ENCODE results near the gene GRSF1.

GRSF1 gene

GRCh38 chr4:70818173-70818855 lies 21.4 kb downstream of the GRSF1 start:
- peaks cover 23% of the 10 kb centered on the region for H3K4me1 ChIP-seq (ENCODE audit: control insufficient read depth, low read length)
- H3K9me3 ChIP-seq (ENCODE audit: control insufficient read depth, insufficient read depth, low read length): no peaks in the 10 kb centered on the region
- H3K36me3 ChIP-seq (ENCODE audit: control insufficient read depth, low read length): peaks cover 37% of the 10 kb centered on the region

GRCh38 chr4:70816894-70817293 lies 22.8 kb downstream of the GRSF1 start:
- H3K27ac ChIP-seq (ENCODE audit: low read depth, low read length): no peak overlapping the region
- H3K27me3 ChIP-seq (ENCODE audit: control insufficient read depth, low read length): no peaks in the 10 kb centered on the region
- no peak for TF ChIP-seq EZH2phosphoT487 (IDR thresholded peaks at IDR 0.05; ENCODE audit: borderline replicate concordance, low read length)
- TF ChIP-seq, protein P1, sequence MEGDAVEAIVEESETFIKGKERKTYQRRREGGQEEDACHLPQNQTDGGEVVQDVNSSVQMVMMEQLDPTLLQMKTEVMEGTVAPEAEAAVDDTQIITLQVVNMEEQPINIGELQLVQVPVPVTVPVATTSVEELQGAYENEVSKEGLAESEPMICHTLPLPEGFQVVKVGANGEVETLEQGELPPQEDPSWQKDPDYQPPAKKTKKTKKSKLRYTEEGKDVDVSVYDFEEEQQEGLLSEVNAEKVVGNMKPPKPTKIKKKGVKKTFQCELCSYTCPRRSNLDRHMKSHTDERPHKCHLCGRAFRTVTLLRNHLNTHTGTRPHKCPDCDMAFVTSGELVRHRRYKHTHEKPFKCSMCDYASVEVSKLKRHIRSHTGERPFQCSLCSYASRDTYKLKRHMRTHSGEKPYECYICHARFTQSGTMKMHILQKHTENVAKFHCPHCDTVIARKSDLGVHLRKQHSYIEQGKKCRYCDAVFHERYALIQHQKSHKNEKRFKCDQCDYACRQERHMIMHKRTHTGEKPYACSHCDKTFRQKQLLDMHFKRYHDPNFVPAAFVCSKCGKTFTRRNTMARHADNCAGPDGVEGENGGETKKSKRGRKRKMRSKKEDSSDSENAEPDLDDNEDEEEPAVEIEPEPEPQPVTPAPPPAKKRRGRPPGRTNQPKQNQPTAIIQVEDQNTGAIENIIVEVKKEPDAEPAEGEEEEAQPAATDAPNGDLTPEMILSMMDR (IDR thresholded peaks at IDR 0.05; ENCODE audit: low read depth, low read length, poor library complexity, severe bottlenecking): no peak
- no peaks in the 10 kb centered on the region for H3K9me2 ChIP-seq (replicated peaks; ENCODE audit: control insufficient read depth, low read length)
- H3K9me3 ChIP-seq (ENCODE audit: control insufficient read depth, insufficient read depth, low read length): no peaks in the 10 kb centered on the region
- peaks cover 28% of the 10 kb centered on the region for H3K36me3 ChIP-seq (ENCODE audit: control insufficient read depth, low read length)
- no peaks in the 10 kb centered on the region for H3K79me2 ChIP-seq (ENCODE audit: control insufficient read depth, low read length)
- H3K4me2 ChIP-seq (ENCODE audit: low read length): no peak overlapping the region
- no peaks in the 10 kb centered on the region for H4K20me1 ChIP-seq (ENCODE audit: control insufficient read depth, insufficient read depth, low read depth, low read length)
- H3K4me3 ChIP-seq (ENCODE audit: low read length): no peak overlapping the region
- peaks cover 31% of the 10 kb centered on the region for H3F3A ChIP-seq (ENCODE audit: control insufficient read depth, insufficient read depth)
- H3K4me1 ChIP-seq (ENCODE audit: control insufficient read depth, low read length): peaks cover 23% of the 10 kb centered on the region

More at GRCh38 chr4:70818173-70818855, 21.4 kb downstream of the GRSF1 start:
- Histone ChIP-seq H3K79me2 (ENCODE audit: control insufficient read depth, low read length) (no peaks in the 10 kb centered on the region), H3K4me2 (ENCODE audit: low read length) (no peak overlapping the region), H3F3A (ENCODE audit: control insufficient read depth, insufficient read depth) (peaks cover 22% of the 10 kb centered on the region), H3K27me3 (ENCODE audit: control insufficient read depth, low read length) (no peaks in the 10 kb centered on the region), H3K4me3 (ENCODE audit: low read length) (no peak overlapping the region), H3K9me2 (replicated peaks; ENCODE audit: control insufficient read depth, low read length) (no peaks in the 10 kb centered on the region), H4K20me1 (ENCODE audit: control insufficient read depth, insufficient read depth, low read depth, low read length) (no peaks in the 10 kb centered on the region), H3K27ac (ENCODE audit: low read depth, low read length) (no peak overlapping the region)
- TF ChIP-seq EZH2phosphoT487 (IDR thresholded peaks at IDR 0.05; ENCODE audit: borderline replicate concordance, low read length): no peak
- TF ChIP-seq, protein P1 (IDR thresholded peaks at IDR 0.05; ENCODE audit: low read depth, low read length, poor library complexity, severe bottlenecking): no peak

GRCh38 chr4:70815370-70815769 lies 24.3 kb downstream of the GRSF1 start:
- no peaks in the 10 kb centered on the region for H3K79me2 ChIP-seq (ENCODE audit: control insufficient read depth, low read length)
- peaks cover 31% of the 10 kb centered on the region for H3F3A ChIP-seq (ENCODE audit: control insufficient read depth, insufficient read depth)
- TF ChIP-seq, protein P1 (IDR thresholded peaks at IDR 0.05; ENCODE audit: low read depth, low read length, poor library complexity, severe bottlenecking): no peak
- TF ChIP-seq EZH2phosphoT487 (IDR thresholded peaks at IDR 0.05; ENCODE audit: borderline replicate concordance, low read length): no peak
- no peaks in the 10 kb centered on the region for H3K27me3 ChIP-seq (ENCODE audit: control insufficient read depth, low read length)
- peaks cover 20% of the 10 kb centered on the region for H3K36me3 ChIP-seq (ENCODE audit: control insufficient read depth, low read length)
- H3K4me2 ChIP-seq (ENCODE audit: low read length): no peak overlapping the region
- H3K4me1 ChIP-seq (ENCODE audit: control insufficient read depth, low read length): peaks cover 20% of the 10 kb centered on the region
- no peaks in the 10 kb centered on the region for H3K9me3 ChIP-seq (ENCODE audit: control insufficient read depth, insufficient read depth, low read length)
- H3K9me2 ChIP-seq (replicated peaks; ENCODE audit: control insufficient read depth, low read length): no peaks in the 10 kb centered on the region
- no peak overlapping the region for H3K4me3 ChIP-seq (ENCODE audit: low read length)
- no peak overlapping the region for H3K27ac ChIP-seq (ENCODE audit: low read depth, low read length)
- no peaks in the 10 kb centered on the region for H4K20me1 ChIP-seq (ENCODE audit: control insufficient read depth, insufficient read depth, low read depth, low read length)
